WTC11 (cell line): ENCODE data around the gene ADGRV1.

Experiments
- CTCF ChIP-seq: fragments of 200-600 bp; IDR thresholded peaks from 2 replicates; pipeline ENCODE4 v1.8.0; 2022; ENCODE audit warnings: antibody characterized with exemption
- NFYB ChIP-seq: sonication (generic); formaldehyde crosslinking; conservative IDR thresholded peaks from 2 replicates; pipeline ENCODE4 v1.8.0; 2022; ENCODE audit warnings: low read depth, missing genetic modification reagents
- ZMAT4 ChIP-seq: fragments of 250-450 bp; sonication (Bioruptor Pico); IDR thresholded peaks from 2 replicates; pipeline ENCODE4 v1.9.0; 2021; ENCODE audit warnings: mild to moderate bottlenecking

GRCh38 chr5:91177639-91178038 lies 619.0 kb downstream of the ADGRV1 start:
- TF ChIP-seq CTCF (no peak), NFYB (no peak), ZMAT4 (no peak)
